ENCODE data around the gene WDTC1. TPM values are rescaled to one million over a fixed set of nuclear protein-coding genes. Genes with fewer than 3 reads are reported as not detected.

WDTC1 gene
- total RNA-seq, 6 experiments from 2014 or later: 17.6 to 22.7 (median 19.8) TPM

GRCh38 chr1:27335506-27336422 lies 101.3 kb downstream of the WDTC1 start:
- Histone ChIP-seq H3K4me1 (no peaks in the 10 kb centered on the region), H3K27ac (no peak overlapping the region), H3K9me3 (no peaks in the 10 kb centered on the region), H3K4me3 (no peak overlapping the region), H3K27me3 (no peaks in the 10 kb centered on the region), H3K36me3 (peaks cover 0 to 29% (median 9%) of the 10 kb centered on the region in 4 donors)
- ATAC-seq: no peak
- intact Hi-C loops (cut with DNase I): no loop called here
- TF ChIP-seq POLR2A (IDR thresholded peaks at IDR 0.05): no peak
- TF ChIP-seq CTCF (IDR thresholded peaks at IDR 0.05): no peak
- no CpG with 5 or more reads among the region's 17 CpGs for WGBS (ENCODE audit: insufficient coverage, low coverage, low lambda C conversion rate, missing lambda C conversion rate)
- no peak for DNase-seq

- H3K4me3 ChIP-seq: no peak overlapping the region
- no peak overlapping the region for H3K27ac ChIP-seq
- no peaks in the 10 kb centered on the region for H3K4me1 ChIP-seq
- 75% methylated on average over 1 of the region's 5 CpGs for WGBS (ENCODE audit: insufficient coverage, low coverage, low lambda C conversion rate, missing lambda C conversion rate)
- ATAC-seq (no peak), DNase-seq (no peak)
- intact Hi-C loops (cut with DNase I): no loop called here
- no peaks in the 10 kb centered on the region for H3K9me3 ChIP-seq
- no peak for TF ChIP-seq POLR2A (IDR thresholded peaks at IDR 0.05)
- no peak for TF ChIP-seq CTCF (IDR thresholded peaks at IDR 0.05)
- H3K27me3 ChIP-seq: no peaks in the 10 kb centered on the region
- H3K36me3 ChIP-seq: peaks cover 0 to 29% (median 7%) of the 10 kb centered on the region in 4 donors
These were observed 102.3 kb downstream of the WDTC1 start for GRCh38 chr1:27336756-27337155.

DNA sequence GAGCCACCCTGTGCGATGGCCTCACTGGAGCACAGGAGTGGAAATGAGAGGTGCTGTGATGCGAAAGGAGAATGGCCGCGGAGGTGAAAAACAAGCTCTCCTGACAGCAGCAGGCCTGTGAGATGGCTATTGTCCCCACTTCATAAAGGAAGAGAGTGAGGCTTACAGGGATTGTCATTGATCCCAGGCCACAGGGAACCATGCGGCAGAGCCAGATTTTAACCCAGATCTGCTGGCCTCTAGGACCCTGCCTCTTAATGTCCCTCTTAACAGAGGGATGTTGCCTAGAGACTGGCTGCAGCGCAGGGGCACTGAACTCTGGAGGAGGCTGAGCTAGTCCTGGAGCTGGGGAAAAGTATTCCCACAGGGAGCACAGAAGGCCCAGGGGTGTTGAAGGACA lies 104.3 kb downstream of the WDTC1 start:
- DNase-seq: no peak
- Histone ChIP-seq H3K27me3 (no peaks in the 10 kb centered on the region), H3K4me3 (no peak overlapping the region), H3K4me1 (no peaks in the 10 kb centered on the region), H3K9me3 (no peaks in the 10 kb centered on the region), H3K27ac (no peak overlapping the region), H3K36me3 (peaks cover 0 to 21% (median 7%) of the 10 kb centered on the region in 4 donors)
- no peak for ATAC-seq
- intact Hi-C loops (cut with DNase I): no loop called here
- TF ChIP-seq POLR2A (IDR thresholded peaks at IDR 0.05): no peak
- no peak for TF ChIP-seq CTCF (IDR thresholded peaks at IDR 0.05)
- WGBS (ENCODE audit: insufficient coverage, low coverage, low lambda C conversion rate, missing lambda C conversion rate): 67% methylated on average over 1 of the region's 6 CpGs

DNA sequence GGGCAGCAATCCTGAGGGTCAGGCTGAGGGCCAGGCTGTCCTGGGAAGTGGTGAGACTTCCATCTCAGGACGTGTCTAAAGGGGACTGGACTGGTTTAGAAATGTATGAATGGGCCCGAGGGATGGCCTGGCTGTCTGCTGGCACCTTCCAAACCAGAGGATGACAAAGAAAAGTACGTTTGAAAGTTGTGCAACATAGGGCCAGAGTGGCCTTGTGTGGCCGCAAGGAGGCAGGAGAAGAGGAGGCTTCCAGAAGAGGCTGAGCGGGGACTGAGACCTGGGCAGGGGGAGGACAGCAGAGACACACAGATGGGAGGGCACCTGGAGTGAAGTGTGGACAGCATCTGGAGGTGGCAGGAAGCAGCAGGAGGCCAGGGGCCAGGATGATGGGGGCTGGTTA lies 104.8 kb downstream of the WDTC1 start:
- no peaks in the 10 kb centered on the region for H3K4me1 ChIP-seq
- ATAC-seq (no peak), DNase-seq (no peak)
- intact Hi-C loops (cut with DNase I): no loop called here
- TF ChIP-seq CTCF (IDR thresholded peaks at IDR 0.05): no peak
- TF ChIP-seq POLR2A (IDR thresholded peaks at IDR 0.05): no peak
- peaks cover 0 to 17% (median 5%) of the 10 kb centered on the region in 4 donors for H3K36me3 ChIP-seq
- H3K27ac ChIP-seq: no peak overlapping the region
- 53% methylated on average over 5 of the region's 5 CpGs for WGBS (ENCODE audit: insufficient coverage, low coverage, low lambda C conversion rate, missing lambda C conversion rate)
- H3K27me3 ChIP-seq: no peaks in the 10 kb centered on the region
- H3K9me3 ChIP-seq: no peaks in the 10 kb centered on the region
- no peak overlapping the region for H3K4me3 ChIP-seq

All from right lobe of liver (tissue), 6 donors.